ENCODE results near the gene GAPDH.
"Not testable (repeated sequence)": the region's sequence is repeated elsewhere in the genome, so short reads cannot be mapped to it uniquely, and the experiment has no call there.

GAPDH gene

DNA sequence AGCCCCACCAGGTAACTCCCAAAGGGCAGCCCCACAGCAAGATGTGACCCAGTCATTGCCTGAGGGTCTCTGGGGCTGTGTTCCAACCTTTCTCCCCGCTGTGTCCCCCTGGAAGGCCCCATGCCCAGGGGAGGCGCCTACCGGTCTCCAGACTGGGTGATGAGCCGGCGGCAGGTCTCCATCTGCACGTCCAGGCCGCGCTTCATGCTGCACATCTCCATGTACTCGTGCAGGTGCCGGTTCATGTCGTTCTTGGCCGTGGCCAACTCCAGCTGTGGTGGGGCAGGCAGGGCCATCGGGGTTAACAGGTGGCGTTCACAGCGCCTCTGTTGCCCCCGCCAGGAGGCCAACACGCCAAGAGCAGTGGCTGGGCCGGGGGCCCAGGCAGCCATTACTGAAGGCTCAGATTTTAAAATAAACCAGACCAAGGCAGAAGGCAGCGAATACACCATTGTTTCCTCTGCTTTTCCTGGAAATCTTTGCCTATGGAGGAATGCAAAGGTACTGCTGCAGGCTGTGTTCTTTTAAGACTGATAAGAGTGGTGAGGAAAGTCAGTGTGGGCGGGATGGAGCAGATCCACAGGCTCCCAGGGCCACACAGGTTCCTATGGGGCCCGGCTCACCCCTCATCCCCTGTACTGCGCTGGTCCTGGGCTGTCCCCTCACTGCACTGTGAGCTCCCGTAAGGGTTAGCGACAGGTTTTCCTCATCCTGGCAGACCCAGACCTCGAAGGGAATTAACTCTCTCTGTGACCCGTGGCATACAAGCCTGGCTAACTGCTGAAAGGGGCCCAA lies 7.3 kb downstream of the GAPDH start:
- peak overlapping the region; percentile 95 for H3K27ac ChIP-seq
- DNase-seq (ENCODE audit: low read depth, low spot score): no peak

DNA sequence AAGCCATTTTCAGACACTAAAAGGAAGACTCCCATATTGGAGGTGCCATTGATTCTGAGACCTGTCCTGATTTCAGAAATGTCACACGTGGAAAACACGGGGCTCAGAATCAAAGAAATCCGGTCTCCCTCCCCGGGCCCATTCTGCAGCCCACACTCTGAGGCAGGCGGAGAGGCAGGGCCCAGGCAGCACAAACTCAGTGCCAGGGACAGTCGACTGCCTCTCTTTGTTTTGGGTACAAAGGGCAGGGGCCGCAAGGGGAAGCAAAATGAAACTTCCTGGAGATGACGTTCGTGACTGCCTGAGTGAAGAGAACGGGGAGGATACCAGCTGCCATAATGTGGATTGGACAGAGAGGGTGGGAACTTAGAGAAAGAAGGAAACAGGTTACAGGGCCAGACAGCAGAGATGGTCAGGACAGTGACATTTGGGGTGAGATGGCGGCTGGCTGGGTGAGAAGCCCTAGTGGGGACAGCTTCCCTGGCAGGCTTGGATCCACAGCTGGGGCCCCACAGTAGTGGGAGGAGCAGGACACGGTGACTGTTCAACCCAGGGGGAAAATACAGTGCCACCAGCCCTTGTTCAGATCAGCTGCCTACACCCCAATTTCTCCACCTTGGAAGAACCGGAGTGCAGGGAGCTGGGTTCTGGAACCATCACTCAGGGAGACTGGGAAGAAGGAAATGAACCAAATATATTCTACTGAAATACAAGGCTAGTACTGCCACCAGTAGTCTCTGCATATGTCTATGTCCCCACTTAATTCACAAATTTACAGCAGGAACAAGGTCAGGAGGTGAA lies 8.1 kb downstream of the GAPDH start:
- H3K27ac ChIP-seq: no peak overlapping the region
- no peak for DNase-seq (ENCODE audit: low read depth, low spot score)

GRCh38 chr12:6546016-6546415 lies 11.7 kb downstream of the GAPDH start:
- H3K27ac ChIP-seq: no peak overlapping the region
- no peak for DNase-seq (ENCODE audit: low read depth, low spot score)

DNA sequence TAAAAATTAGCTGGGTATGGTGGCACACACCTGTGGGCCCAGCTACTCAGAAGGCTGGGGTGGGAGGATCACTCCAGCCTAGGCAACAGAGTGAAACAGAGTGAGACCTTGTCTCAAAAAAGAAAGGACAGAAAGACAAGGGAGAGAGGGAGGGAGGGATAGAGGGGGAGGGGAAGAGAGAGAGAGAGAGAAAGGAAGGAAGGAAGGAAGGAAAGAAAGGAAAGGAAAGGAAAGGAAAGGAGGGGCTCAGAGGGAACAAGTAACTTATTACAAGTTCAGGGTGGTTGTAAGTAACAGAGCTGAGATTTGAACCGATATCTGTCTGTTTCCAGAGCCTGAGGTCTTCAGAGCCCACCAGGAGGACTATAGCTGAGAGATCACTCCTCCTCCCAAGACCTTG lies 13.2 kb downstream of the GAPDH start:
- peak overlapping the region; percentile 55 for H3K27ac ChIP-seq

GRCh38 chr12:6547987-6548386 lies 13.7 kb downstream of the GAPDH start:
- no peak for DNase-seq (ENCODE audit: low read depth, low spot score)
- H3K27ac ChIP-seq: peak overlapping the region; percentile 55

More for the DNA sequence above, 13.2 kb downstream of the GAPDH start:
- DNase-seq (ENCODE audit: low read depth, low spot score): no peak

DNA sequence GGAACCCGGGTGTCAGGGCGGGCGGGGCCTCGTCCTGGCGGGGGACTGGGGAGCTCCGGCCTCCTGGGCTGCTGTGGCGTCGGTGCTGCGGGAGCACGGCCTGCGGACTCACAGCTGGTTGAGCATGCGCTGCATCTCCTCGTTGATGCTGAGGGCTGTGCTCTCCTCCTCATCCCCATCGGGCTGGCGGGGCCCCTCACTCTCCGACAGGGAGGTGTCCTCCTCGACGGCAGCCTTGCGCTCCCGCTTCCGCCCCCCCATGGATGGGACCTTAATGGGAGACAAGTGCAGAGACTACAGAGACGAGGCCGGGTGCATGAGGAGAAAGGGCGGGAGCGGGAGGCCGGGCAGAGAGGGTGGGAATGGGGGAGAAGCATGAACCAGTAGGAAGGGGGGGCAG lies 14.2 kb downstream of the GAPDH start:
- DNase-seq (ENCODE audit: low read depth, low spot score): no peak
- peak overlapping the region; percentile 55 for H3K27ac ChIP-seq

- peak overlapping the region; percentile 55 for H3K27ac ChIP-seq
- DNase-seq (ENCODE audit: low read depth, low spot score): no peak
These were observed 14.8 kb downstream of the GAPDH start for GRCh38 chr12:6548966-6549683.

- DNase-seq (ENCODE audit: low read depth, low spot score): no peak
- no peak overlapping the region for H3K27ac ChIP-seq
These were observed 15.4 kb downstream of the GAPDH start for GRCh38 chr12:6549684-6550151.

DNA sequence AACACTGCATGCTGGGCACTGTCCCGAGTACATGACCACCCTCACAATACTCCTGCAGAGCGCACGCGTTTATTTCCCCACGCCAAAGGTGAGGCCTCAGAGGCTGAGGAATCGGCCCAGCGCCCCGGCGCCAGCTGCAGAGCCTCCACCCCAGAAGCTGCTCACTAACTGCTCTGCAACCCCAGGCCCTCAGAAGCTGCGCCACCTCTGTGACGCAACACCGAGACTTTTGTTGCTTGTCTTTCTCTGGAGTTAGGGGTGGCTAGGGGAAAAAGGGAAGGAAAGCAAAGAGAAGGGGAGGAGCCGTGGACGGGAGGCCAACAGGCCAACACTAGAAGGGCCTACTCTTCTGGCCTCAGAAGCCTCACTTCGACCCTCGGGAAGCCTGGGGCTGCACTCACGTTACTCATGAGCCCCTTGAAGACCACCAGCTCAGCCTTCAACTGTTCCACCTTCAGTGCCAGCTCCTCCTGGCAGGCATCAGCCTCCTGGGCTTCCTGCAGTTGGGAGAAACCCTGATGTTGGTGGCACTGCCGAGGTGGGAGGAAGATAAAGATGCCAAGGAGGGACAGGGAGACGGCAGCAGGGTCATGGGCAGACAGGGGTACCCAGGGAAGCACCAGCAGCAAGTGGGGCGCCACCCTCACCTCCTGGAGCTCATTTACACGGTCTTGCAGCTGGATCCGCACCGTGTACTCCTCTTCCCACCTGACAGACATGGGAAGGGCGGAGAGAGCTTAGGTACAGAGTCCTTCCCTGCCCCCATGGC lies 16.2 kb downstream of the GAPDH start:
- no peak for DNase-seq (ENCODE audit: low read depth, low spot score)
- H3K27ac ChIP-seq: peak overlapping the region; percentile 64

DNA sequence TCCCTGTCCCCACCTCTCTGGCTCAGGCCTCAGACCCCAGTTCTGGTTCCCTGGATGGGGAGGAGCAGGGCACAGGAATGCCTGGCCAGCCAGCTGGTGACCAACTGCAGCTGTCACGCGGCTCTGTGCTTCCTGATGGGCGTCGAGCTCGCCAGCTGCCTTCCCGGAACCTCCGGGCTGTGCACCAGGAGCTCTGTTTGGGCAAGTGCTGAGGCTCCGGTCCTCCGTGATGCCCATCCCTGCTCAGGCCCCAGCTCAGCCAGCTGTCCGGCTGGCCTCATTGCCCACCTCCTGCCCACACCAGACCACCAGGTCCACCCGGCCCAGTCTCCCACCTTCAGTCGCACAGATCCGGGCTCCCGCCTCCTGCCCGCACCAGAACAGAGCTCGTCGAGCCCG lies 16.7 kb downstream of the GAPDH start:
- peak overlapping the region; percentile 64 for H3K27ac ChIP-seq

DNA sequence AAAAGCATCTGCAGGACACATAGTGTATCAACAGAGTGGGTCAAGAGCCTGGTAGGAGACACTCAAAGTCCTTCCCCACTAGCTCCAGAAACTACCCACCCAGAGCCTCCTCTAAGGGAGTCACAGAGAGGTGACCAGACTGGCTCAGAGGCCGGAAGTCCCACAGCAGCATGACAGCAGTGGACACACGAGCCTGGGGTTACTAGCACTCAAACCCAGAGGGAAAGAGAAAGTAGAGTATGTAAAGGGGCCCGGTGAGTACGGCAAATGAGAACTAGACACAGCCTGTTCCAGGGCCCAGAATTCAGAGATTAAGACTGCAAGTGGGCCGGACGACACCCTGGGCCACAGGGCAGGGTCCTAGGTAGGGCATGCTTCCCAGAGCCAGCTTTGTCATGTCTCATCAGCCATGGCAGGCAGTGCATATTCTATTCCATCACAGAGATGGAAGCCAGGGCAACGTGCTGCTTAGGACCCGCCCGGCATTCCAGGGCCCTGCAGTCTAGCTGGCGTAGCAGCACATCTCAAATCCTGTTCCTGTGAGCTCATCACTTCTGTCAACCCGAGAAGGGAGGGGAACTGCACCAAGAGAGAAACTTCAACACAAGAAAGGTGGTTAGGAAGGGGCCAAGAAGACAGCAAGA lies 17.3 kb downstream of the GAPDH start:
- H3K27ac ChIP-seq: peak overlapping the region; percentile 64
- DNase-seq (ENCODE audit: low read depth, low spot score): no peak

More for the DNA sequence above, 16.7 kb downstream of the GAPDH start:
- DNase-seq (ENCODE audit: low read depth, low spot score): no peak

GRCh38 chr12:6552140-6552551 lies 17.8 kb downstream of the GAPDH start:
- DNase-seq (ENCODE audit: low read depth, low spot score): no peak
- peak overlapping the region; percentile 64 for H3K27ac ChIP-seq

GRCh38 chr12:6553051-6553868 lies 18.9 kb downstream of the GAPDH start:
- DNase-seq (ENCODE audit: low read depth, low spot score): no peak
- H3K27ac ChIP-seq: peak overlapping the region; percentile 64

GRCh38 chr12:6554168-6555017 lies 20.1 kb downstream of the GAPDH start:
- no peak overlapping the region for H3K27ac ChIP-seq

GRCh38 chr12:6555018-6555691 lies 20.8 kb downstream of the GAPDH start:
- no peak for DNase-seq (ENCODE audit: low read depth, low spot score)
- no peak overlapping the region for H3K27ac ChIP-seq

More at GRCh38 chr12:6554168-6555017, 20.1 kb downstream of the GAPDH start:
- no peak for DNase-seq (ENCODE audit: low read depth, low spot score)

- DNase-seq (ENCODE audit: low read depth, low spot score); H3K27ac ChIP-seq: not testable (repeated sequence)
These were observed 22.1 kb downstream of the GAPDH start for GRCh38 chr12:6556496-6556817.

- no peak for DNase-seq (ENCODE audit: low read depth, low spot score)
- no peak overlapping the region for H3K27ac ChIP-seq
These were observed 22.5 kb downstream of the GAPDH start for GRCh38 chr12:6556857-6557256.
